Uterus (tissue), 2 donors: ENCODE data around the gene LYAR.

Experiments used
- CTCF ChIP-seq, 4 experiments: fragments of 200-600 bp in 2 of 4; fragments of 450-650 bp in 2 of 4; sonication (generic) in 2 of 4; IDR thresholded peaks; one replicate each; pipeline ENCODE4 v1.5.1; 2016 to 2019; ENCODE audit warnings: antibody characterized with exemption in 4 of 4, mild to moderate bottlenecking in 2 of 4, moderate library complexity in 1 of 4
- POLR2A ChIP-seq, 2 donors: fragments of 450-650 bp; IDR thresholded peaks; one replicate each; pipeline ENCODE4 v1.6.1; 2016; ENCODE audit warnings: antibody characterized with exemption in 2 of 2, mild to moderate bottlenecking in 1 of 2, moderate library complexity in 1 of 2

- TF ChIP-seq CTCF (IDR thresholded peaks at IDR 0.05) (no peak), POLR2A (IDR thresholded peaks at IDR 0.05) (no peak)
Observed at GRCh38 chr4:4269856-4270255, 20.1 kb downstream of the LYAR start.
